Neural crest cell (in vitro differentiated cells): Measurements from ENCODE around the gene SIRT1. TPM values are rescaled to one million over a fixed set of nuclear protein-coding genes. Genes with fewer than 3 reads are reported as not detected.
"Not testable (repeated sequence)": the region's sequence is repeated elsewhere in the genome, so short reads cannot be mapped to it uniquely, and the experiment has no call there.

Experiments
- DNase-seq: peaks from one replicate; pipeline ENCODE4 v3.0.0; 2021; ENCODE audit warnings: low read depth, mixed read lengths, low spot score
- H3K27ac Mint-ChIP-seq: one replicate; pipeline ENCODE4 v1.8.0; 2021; ENCODE audit warnings: mild to moderate bottlenecking, mixed read lengths; ENCODE audit not compliant: unreplicated experiment
- H3K27me3 Mint-ChIP-seq: 2 replicates; pipeline ENCODE4 v1.8.0; 2021; ENCODE audit warnings: low read depth, mild to moderate bottlenecking, mixed read lengths
- H3K36me3 Mint-ChIP-seq: 2 replicates; pipeline ENCODE4 v1.8.0; 2021; ENCODE audit warnings: low read depth, mild to moderate bottlenecking, mixed read lengths
- H3K4me1 Mint-ChIP-seq: 2 replicates; pipeline ENCODE4 v1.8.0; 2021; ENCODE audit warnings: mixed read lengths
- H3K4me3 Mint-ChIP-seq: one replicate; pipeline ENCODE4 v1.8.0; 2021; ENCODE audit warnings: mild to moderate bottlenecking, mixed read lengths
- H3K9me3 Mint-ChIP-seq: 2 replicates; pipeline ENCODE4 v1.8.0; 2021; ENCODE audit warnings: mixed read lengths
- CTCF ChIP-seq: fragments of 200-600 bp; sonication (generic); conservative IDR thresholded peaks from 2 replicates; pipeline ENCODE4 v1.5.0; 2021; ENCODE audit warnings: antibody characterized with exemption, mild to moderate bottlenecking
- total RNA-seq: library from RNA; stranded (reverse); gene quantifications from 2 replicates; pipeline ENCODE4 v1.2.1, GENCODE V29; 2021

Gene SIRT1
- total RNA-seq, 1 donor from 2014 or later: 30.9 TPM

GRCh38 chr10:67936416-67936815 lies 52.0 kb downstream of the SIRT1 start:
- no peak for DNase-seq
- TF ChIP-seq CTCF: no peak
- Mint-ChIP-seq H3K4me1 (no peaks in the 10 kb centered on the region), H3K27me3 (no peaks in the 10 kb centered on the region), H3K9me3 (no peaks in the 10 kb centered on the region), H3K36me3 (peaks cover 6% of the 10 kb centered on the region), H3K4me3 (no peak overlapping the region), H3K27ac (no peak overlapping the region)

- Mint-ChIP-seq H3K27ac (no peak overlapping the region), H3K4me3 (no peak overlapping the region), H3K9me3 (peaks cover 4% of the 10 kb centered on the region), H3K4me1 (no peaks in the 10 kb centered on the region), H3K36me3 (peaks cover 32% of the 10 kb centered on the region), H3K27me3 (no peaks in the 10 kb centered on the region)
- no peak for TF ChIP-seq CTCF
- DNase-seq: no peak
Measured at GRCh38 chr10:67943917-67944316, 59.5 kb downstream of the SIRT1 start.

GRCh38 chr10:67955614-67956013 lies 71.2 kb downstream of the SIRT1 start:
- no peaks in the 10 kb centered on the region for H3K27me3 Mint-ChIP-seq
- H3K9me3 Mint-ChIP-seq: no peaks in the 10 kb centered on the region
- no peak for TF ChIP-seq CTCF
- no peak overlapping the region for H3K27ac Mint-ChIP-seq
- no peak overlapping the region for H3K4me3 Mint-ChIP-seq
- DNase-seq: no peak
- H3K36me3 Mint-ChIP-seq: peaks cover 19% of the 10 kb centered on the region
- peaks cover 8% of the 10 kb centered on the region for H3K4me1 Mint-ChIP-seq

GRCh38 chr10:67959839-67960476 lies 75.5 kb downstream of the SIRT1 start:
- Mint-ChIP-seq H3K4me1 (peaks cover 8% of the 10 kb centered on the region), H3K4me3 (no peak overlapping the region), H3K36me3 (peaks cover 19% of the 10 kb centered on the region), H3K27me3 (no peaks in the 10 kb centered on the region), H3K27ac (peak overlapping the region; percentile 78), H3K9me3 (no peaks in the 10 kb centered on the region)
- TF ChIP-seq CTCF: no peak
- no peak for DNase-seq

- H3K4me1 Mint-ChIP-seq: no peaks in the 10 kb centered on the region
- no peak overlapping the region for H3K27ac Mint-ChIP-seq
- no peak for DNase-seq
- H3K9me3 Mint-ChIP-seq: no peaks in the 10 kb centered on the region
- no peak for TF ChIP-seq CTCF
- H3K36me3 Mint-ChIP-seq: peaks cover 41% of the 10 kb centered on the region
- no peaks in the 10 kb centered on the region for H3K27me3 Mint-ChIP-seq
- H3K4me3 Mint-ChIP-seq: no peak overlapping the region
Measured at GRCh38 chr10:67965456-67965855, 81.0 kb downstream of the SIRT1 start.

GRCh38 chr10:67966035-67966434 lies 81.6 kb downstream of the SIRT1 start:
- H3K9me3 Mint-ChIP-seq, H3K27me3 Mint-ChIP-seq, H3K4me1 Mint-ChIP-seq, H3K4me3 Mint-ChIP-seq, H3K27ac Mint-ChIP-seq, DNase-seq: not testable (repeated sequence)
- peaks cover 39% of the 10 kb centered on the region for H3K36me3 Mint-ChIP-seq

Other genes starting within 250 kb of the SIRT1 start
- 4.7 and 5.5 TPM in 2 replicates for gene CTNNA3, start 188.5 kb upstream of the SIRT1 start, total RNA-seq
- 3.8 and 4.1 TPM in 2 replicates for gene DNAJC12, start 46.5 kb upstream of the SIRT1 start, total RNA-seq
- gene HERC4, start 190.6 kb downstream of the SIRT1 start, total RNA-seq: 42.4 and 44.3 TPM in 2 replicates
- not detected in 2 replicates for gene MYPN, start 224.8 kb downstream of the SIRT1 start, total RNA-seq